ENCODE measurements around the gene NES.
"Not testable (repeated sequence)": the region's sequence is repeated elsewhere in the genome, so short reads cannot be mapped to it uniquely, and the experiment has no call there.

The NES gene

GRCh38 chr1:156644640-156645039, 32.6 kb downstream of the NES start:
- DNase-seq (ENCODE audit: low spot score), result no peak

DNA sequence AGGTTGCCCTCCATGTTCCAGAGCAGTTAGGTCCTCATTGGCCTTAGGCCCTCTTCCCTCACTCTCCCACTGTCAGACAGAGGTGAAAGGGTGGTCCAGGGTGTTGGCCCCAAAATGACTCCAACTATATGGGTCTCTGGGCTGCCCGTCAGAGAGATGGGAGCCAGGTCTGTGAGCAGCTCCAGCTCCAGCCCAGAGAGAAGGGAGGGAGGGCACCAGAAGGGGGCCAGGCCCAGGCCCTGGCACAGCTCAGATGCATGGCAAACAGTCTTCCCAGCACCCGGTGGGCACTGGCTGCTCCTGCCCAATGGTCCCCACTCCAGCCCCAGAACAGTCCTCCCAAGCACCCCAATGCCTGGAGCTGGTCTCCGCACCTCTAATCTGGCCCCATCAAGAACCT, 33.1 kb downstream of the NES start:
- DNase-seq (ENCODE audit: low spot score), result no peak

DNA sequence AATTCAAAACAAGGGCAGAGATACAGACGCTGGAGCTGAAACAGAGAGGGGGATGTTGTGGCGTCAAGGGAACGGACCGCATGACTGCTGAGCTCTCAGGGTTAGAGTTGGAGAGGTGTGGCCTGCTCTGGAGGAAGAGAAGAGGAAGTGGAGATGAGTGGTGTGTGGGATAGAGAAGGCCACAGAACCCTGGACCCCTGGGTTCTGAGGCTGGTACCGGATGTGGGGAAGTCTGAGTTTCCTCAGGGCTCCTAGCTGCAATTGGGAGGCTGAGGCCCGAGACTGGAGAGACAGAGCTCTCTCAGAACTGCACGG, 33.5 kb downstream of the NES start:
- DNase-seq (ENCODE audit: low spot score), result no peak

DNA sequence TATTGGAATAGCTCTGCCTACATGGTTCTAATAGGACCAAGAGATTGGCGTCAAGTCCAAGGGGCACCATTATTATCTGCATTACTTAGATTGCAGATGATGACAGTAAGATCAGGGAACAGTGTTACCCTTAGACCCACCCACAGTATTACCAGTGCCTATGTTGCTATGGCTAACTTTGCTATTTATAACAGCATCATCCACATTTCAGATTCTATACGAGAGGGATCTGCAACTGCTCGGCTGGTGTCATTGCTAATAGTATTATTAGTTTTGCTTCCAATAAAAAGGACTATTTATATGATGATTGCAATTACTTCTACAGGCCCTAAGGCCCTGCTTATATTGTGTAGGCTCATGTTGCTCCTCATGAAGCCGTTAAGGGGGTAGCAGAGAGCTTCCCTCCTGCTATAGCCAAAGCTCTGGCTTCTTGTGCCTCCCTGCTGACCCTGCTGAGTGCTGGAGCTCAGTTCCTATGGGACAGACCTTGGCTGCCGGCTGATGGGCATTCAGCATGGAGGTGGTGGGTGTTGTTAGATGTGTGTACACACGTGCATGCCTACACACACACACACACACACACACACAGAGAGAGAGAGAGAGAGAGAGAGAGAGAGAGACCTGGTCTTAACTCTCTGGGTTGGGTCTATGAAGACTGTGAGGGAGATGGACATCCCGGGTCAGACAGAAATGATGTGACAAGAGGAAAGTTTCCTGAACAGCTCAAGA, 34.0 kb downstream of the NES start:
- no peak for DNase-seq (ENCODE audit: low spot score)

GRCh38 chr1:156642265-156643048, 34.8 kb downstream of the NES start:
- DNase-seq (ENCODE audit: low spot score), result no peak

- no peak for DNase-seq (ENCODE audit: low spot score)
Observed at GRCh38 chr1:156641761-156642264, 35.4 kb downstream of the NES start, which contains the start of gene BCAN. Gene BCAN (plus strand): TSS chr1:156642117. CDS start chr1:156646055, 3,938 bp downstream.

- no peak for DNase-seq (ENCODE audit: low spot score)
Observed at GRCh38 chr1:156640842-156641706, 36.1 kb downstream of the NES start.

GRCh38 chr1:156639601-156640101, 37.6 kb downstream of the NES start:
- no peak for DNase-seq (ENCODE audit: low spot score)

GRCh38 chr1:156638189-156638985, 38.8 kb downstream of the NES start:
- no peak for DNase-seq (ENCODE audit: low spot score)

- DNase-seq (ENCODE audit: low spot score), result no peak
Observed at GRCh38 chr1:156632355-156632754, 44.9 kb downstream of the NES start.

DNA sequence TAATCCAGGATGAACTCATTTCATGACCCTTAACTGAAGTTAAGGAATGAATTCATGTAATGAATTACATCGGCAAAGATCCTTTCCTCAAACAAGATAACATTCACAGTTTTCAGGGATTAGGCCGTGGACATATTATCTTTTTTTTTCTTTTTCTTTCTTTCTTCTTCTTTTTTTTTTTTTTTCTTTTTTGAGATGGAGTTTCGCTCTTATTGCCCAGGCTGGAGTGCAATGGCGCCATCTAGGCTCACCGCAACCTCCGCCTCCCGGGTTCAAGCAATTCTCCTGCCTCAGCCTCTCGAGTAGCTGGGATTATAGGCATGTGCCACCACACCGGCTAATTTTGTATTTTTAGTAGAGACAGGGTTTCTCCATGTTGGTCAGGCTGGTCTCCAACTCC, 46.1 kb downstream of the NES start:
- not testable (repeated sequence) for DNase-seq (ENCODE audit: low spot score)

DNA sequence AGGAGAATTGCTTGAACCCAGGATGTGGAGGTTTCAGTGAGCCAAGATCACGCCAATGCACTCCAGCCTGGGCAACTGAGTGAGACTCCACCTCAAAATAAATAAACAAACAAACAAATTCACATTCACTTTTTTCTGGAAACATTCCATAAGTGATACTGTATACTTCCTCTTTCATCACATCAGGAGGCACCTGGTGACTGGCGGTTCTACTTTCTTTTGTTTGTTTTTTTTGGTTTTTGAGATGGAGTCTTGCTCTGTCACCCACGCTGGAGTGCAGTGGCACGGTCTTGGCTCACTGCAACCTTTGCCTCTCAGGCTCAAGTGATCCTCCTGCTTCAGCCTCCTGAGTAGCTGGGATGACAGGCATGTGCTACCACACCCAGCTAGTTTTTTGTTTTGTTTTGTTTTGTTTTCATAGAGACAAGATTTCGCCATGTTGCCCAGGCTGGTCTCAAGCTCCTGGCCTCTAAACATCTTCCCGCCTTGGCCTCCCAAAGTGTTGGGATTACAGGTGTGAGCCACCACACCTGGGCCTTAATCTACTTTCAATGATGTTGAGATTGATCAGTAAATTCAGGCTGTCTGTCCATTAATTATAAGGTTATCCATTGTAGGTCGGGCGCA, 47.3 kb downstream of the NES start:
- no peak for DNase-seq (ENCODE audit: low spot score)

GRCh38 chr1:156627313-156627880, 49.8 kb downstream of the NES start:
- peak; percentile 43 for DNase-seq (ENCODE audit: low spot score)

DNA sequence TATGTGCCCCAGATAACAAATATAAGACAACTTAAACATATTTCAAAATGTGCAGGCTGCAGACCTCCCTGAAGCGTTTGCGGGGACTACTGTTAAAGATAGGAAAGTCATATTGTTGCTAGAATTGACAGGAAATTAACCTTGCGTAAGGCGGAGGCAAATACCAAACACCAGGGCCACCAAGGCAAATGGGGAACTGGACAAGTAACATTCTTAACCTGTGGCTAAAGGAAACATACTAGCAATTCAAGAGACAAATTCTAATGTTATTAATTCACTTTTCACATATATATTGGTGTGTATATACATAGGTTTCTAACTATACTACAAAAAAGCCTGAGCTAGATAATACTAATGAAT, 51.1 kb downstream of the NES start:
- DNase-seq (ENCODE audit: low spot score), result no peak

GRCh38 chr1:156625436-156626078, 51.6 kb downstream of the NES start:
- peak; percentile 59 for DNase-seq (ENCODE audit: low spot score)

DNA sequence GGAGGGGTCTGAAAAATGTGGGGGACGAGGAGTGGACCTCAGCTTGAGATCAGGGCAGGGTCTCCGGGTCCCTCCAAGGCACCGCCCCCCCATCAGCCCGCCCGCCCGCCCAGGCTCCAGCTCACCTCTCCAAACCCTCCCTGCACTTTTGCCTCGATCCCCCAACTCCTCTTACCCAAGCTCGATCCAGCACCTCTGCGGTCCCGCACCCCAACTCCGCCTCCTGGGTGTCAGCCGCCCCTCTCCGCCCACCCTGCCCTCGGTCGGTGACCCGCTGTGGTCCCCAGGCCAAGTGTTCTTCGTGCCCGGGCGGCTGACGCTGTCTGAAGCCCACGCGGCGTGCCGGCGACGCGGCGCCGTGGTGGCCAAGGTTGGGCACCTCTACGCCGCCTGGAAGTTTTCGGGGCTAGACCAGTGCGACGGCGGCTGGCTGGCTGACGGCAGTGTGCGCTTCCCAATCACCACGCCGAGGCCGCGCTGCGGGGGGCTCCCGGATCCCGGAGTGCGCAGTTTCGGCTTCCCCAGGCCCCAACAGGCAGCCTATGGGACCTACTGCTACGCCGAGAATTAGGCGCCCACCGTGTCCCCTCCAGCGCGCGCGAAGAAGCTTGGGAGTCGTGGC, 52.3 kb downstream of the NES start:
- no peak for DNase-seq (ENCODE audit: low spot score)

- DNase-seq (ENCODE audit: low spot score), result peak; percentile 20
Observed at GRCh38 chr1:156623946-156624813, 53.0 kb downstream of the NES start.

DNA sequence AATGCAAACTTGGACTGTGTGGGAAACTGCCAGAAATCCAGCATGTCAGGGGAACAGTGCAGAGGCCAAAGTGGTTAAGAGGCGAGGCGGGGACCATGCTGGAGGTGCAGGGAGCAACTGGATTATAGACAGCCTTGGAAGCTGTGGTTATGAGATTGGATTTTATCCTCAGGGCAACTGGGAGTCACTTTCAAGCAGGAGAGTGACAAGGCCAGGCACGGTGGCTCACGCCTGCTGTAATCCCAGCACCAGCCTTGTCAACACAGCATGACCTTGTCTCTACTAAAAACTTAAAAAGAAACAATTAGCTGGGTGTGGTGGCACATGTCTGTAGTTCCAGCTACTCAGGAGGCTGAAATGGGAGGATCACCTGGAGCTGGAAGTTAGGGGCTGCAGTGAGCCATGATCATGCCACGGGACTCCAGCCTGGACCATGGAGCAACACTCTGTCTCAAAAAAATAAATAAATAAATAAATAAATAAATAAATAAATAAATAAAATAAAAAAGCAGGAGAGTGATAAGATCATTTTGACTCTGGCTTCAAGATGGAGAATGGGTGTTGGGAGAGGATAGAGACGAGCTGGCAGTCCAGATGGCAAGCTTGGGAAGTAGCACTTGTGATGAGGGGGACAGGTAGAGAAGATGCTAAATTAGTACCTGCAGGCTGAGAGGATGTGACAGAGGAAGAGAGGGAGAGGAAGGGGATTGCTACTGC, 54.5 kb downstream of the NES start:
- no peak for DNase-seq (ENCODE audit: low spot score)
